OCI-LY7 (cell line): ENCODE data around the gene REEP5. TPM values are rescaled to one million over a fixed set of nuclear protein-coding genes. Genes with fewer than 3 reads are reported as not detected.

Experiments used
- BruUV-seq: library from RNA; stranded (reverse); fragments of 400-500 nt; replicated peaks from 2 replicates; lab custom pipeline; 2021; lab: Mats Ljungman, UMichigan
- CTCF ChIA-PET: fragments of 300-600 bp; sonication (Branson Sonifier 250); formaldehyde crosslinking; loops from one replicate; lab custom pipeline; 2022; ENCODE audit warnings: antibody characterized with exemption; ENCODE audit not compliant: unreplicated experiment; lab: Charles Lee
- POLR2A ChIA-PET: fragments of 300-600 bp; sonication (Branson Sonifier 250); formaldehyde crosslinking; loops from one replicate; lab custom pipeline; 2022; ENCODE audit warnings: antibody characterized with exemption; lab: Charles Lee
- DNase-seq: peaks from one replicate; pipeline ENCODE4 v3.0.0-alpha.2; 2015; ENCODE audit warnings: low spot score
- H2AFZ ChIP-seq: fragments of 200-600 bp; sonication (generic), shearing (Covaris generic); 2 replicates; pipeline ENCODE4 v1.6.1; 2014; ENCODE audit warnings: mild to moderate bottlenecking, antibody characterized with exemption, low read length, moderate library complexity
- H3K27ac ChIP-seq: fragments of 200-600 bp; sonication (generic); 2 replicates; pipeline ENCODE4 v1.5.1; 2014; ENCODE audit warnings: mixed run types, low read depth, mild to moderate bottlenecking, moderate library complexity, low read length, inconsistent platforms; ENCODE audit not compliant: poor library complexity, severe bottlenecking
- H3K36me3 ChIP-seq: fragments of 200-600 bp; sonication (generic); 2 replicates; pipeline ENCODE4 v1.6.1; 2014; ENCODE audit warnings: mild to moderate bottlenecking, antibody characterized with exemption, low read length, moderate library complexity, mixed read lengths; ENCODE audit not compliant: insufficient read depth
- H3K4me1 ChIP-seq: fragments of 200-600 bp; sonication (generic); 2 replicates; pipeline ENCODE4 v1.5.1; 2014; ENCODE audit warnings: mild to moderate bottlenecking, low read length; ENCODE audit not compliant: insufficient read depth, poor library complexity, severe bottlenecking
- H3K4me2 ChIP-seq: fragments of 200-600 bp; sonication (generic); 2 replicates; pipeline ENCODE4 v1.6.1; 2014; ENCODE audit warnings: mild to moderate bottlenecking, low read length
- H3K4me3 ChIP-seq: fragments of 200-600 bp; sonication (generic); 2 replicates; pipeline ENCODE4 v1.5.1; 2014; ENCODE audit warnings: mild to moderate bottlenecking, low read depth, low read length; ENCODE audit not compliant: poor library complexity, severe bottlenecking
- H3K79me2 ChIP-seq: fragments of 200-600 bp; sonication (generic); 2 replicates; pipeline ENCODE4 v1.6.1; 2016; ENCODE audit warnings: low read depth, mild to moderate bottlenecking, low read length, moderate library complexity, mixed read lengths; ENCODE audit not compliant: insufficient read depth
- H3K9me2 ChIP-seq: fragments of 200-600 bp; sonication (generic); 2 replicates; pipeline ENCODE4 v1.6.1; 2016; ENCODE audit warnings: mild to moderate bottlenecking, low read length, mixed read lengths; ENCODE audit not compliant: insufficient read depth
- H3K9me3 ChIP-seq: fragments of 200-600 bp; sonication (generic); 2 replicates; pipeline ENCODE4 v1.6.1; 2014; ENCODE audit warnings: mild to moderate bottlenecking, mixed run types, low read length, mixed read lengths
- H4K20me1 ChIP-seq: fragments of 200-600 bp; sonication (generic); 2 replicates; pipeline ENCODE4 v1.6.1; 2014; ENCODE audit warnings: mild to moderate bottlenecking, antibody characterized with exemption, low read length, moderate library complexity, mixed read lengths; ENCODE audit not compliant: insufficient read depth
- EZH2phosphoT487 ChIP-seq: fragments of 200-600 bp; sonication (generic); IDR thresholded peaks from 2 replicates; pipeline ENCODE4 v1.6.1; 2018; ENCODE audit warnings: low read depth, borderline replicate concordance, mild to moderate bottlenecking, mixed run types, antibody characterized with exemption, low read length, moderate library complexity, mixed read lengths
- intact Hi-C: fragments of 100-400 bp; cut with micrococcal nuclease; formaldehyde crosslinking; loops from one replicate; pipeline ENCODE4 v1.10.0; 2022; ENCODE audit not compliant: unreplicated experiment
- total RNA-seq, 2 experiments: library from RNA; depleted of rRNA in 1 of 2; stranded (reverse); fragments of >200 nt in 1 of 2; shearing (Covaris generic) in 1 of 2; gene quantifications; 2 replicates each; pipeline ENCODE4 v1.2.3, GENCODE V29; 2014 to 2022
- TF ChIP-seq, protein P1 (sequence below): fragments of 200-600 bp; sonication (generic); conservative IDR thresholded peaks from 2 replicates; pipeline ENCODE4 v1.5.1; 2014; ENCODE audit warnings: mild to moderate bottlenecking, antibody characterized with exemption, low read length, moderate library complexity, mixed read lengths

The REEP5 gene
- total RNA-seq, 2 experiments from 2014 or later: 25.5 to 32.0 TPM

GRCh38 chr5:112863549-112863948 lies 58.5 kb downstream of the REEP5 start:
- intact Hi-C loops: loop anchor here (5.0 to 10.0 kb wide), 3 partner anchors 44 to 699 kb away; no protein-coding TSS in a partner anchor
- CTCF ChIA-PET: no interaction called here
- Histone ChIP-seq H4K20me1 (peaks cover 12% of the 10 kb centered on the region; the same call in 1 of the 2 replicates), H3K27ac (no peak overlapping the region), H2AFZ (no peak overlapping the region), H3K9me2 (no peaks in the 10 kb centered on the region), H3K9me3 (no peaks in the 10 kb centered on the region), H3K4me2 (peak overlapping the region; percentile 76), H3K79me2 (peaks cover 35% of the 10 kb centered on the region), H3K36me3 (peaks cover 61% of the 10 kb centered on the region), H3K4me1 (peaks cover 30% of the 10 kb centered on the region), H3K4me3 (peak overlapping the region; percentile 76)
- DNase-seq: no peak
- POLR2A ChIA-PET: interaction anchor here (0.5 kb wide), 1 partner anchor 63 kb away, joined by 5 read pairs; no protein-coding TSS in a partner anchor
- no TSS peak for BruUV-seq
- no peak for TF ChIP-seq EZH2phosphoT487
- TF ChIP-seq, protein P1, sequence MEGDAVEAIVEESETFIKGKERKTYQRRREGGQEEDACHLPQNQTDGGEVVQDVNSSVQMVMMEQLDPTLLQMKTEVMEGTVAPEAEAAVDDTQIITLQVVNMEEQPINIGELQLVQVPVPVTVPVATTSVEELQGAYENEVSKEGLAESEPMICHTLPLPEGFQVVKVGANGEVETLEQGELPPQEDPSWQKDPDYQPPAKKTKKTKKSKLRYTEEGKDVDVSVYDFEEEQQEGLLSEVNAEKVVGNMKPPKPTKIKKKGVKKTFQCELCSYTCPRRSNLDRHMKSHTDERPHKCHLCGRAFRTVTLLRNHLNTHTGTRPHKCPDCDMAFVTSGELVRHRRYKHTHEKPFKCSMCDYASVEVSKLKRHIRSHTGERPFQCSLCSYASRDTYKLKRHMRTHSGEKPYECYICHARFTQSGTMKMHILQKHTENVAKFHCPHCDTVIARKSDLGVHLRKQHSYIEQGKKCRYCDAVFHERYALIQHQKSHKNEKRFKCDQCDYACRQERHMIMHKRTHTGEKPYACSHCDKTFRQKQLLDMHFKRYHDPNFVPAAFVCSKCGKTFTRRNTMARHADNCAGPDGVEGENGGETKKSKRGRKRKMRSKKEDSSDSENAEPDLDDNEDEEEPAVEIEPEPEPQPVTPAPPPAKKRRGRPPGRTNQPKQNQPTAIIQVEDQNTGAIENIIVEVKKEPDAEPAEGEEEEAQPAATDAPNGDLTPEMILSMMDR: no peak

GRCh38 chr5:112862085-112862484 lies 59.9 kb downstream of the REEP5 start:
- DNase-seq: no peak
- Histone ChIP-seq H2AFZ (no peak overlapping the region), H3K9me3 (no peaks in the 10 kb centered on the region), H3K27ac (no peak overlapping the region), H3K79me2 (peaks cover 35% of the 10 kb centered on the region), H3K4me1 (peaks cover 30% of the 10 kb centered on the region), H3K4me2 (peak overlapping the region; percentile 76), H3K4me3 (peak overlapping the region; percentile 76), H4K20me1 (peaks cover 12% of the 10 kb centered on the region; the same call in 1 of the 2 replicates), H3K9me2 (no peaks in the 10 kb centered on the region), H3K36me3 (peaks cover 48% of the 10 kb centered on the region)
- TF ChIP-seq, protein P1: no peak
- no peak for TF ChIP-seq EZH2phosphoT487
- POLR2A ChIA-PET: interaction anchor here (0.5 to 2.0 kb wide), 3 partner anchors 23 to 117 kb away, joined by 3 to 9 read pairs (median 6); no protein-coding TSS in a partner anchor
- intact Hi-C loops: loop anchor here (5.0 to 10.0 kb wide), 3 partner anchors 45 to 697 kb away; no protein-coding TSS in a partner anchor
- BruUV-seq: no TSS peak
- CTCF ChIA-PET: interaction anchor here (1.4 kb wide), 1 partner anchor 61 kb away, joined by 3 read pairs; no protein-coding TSS in a partner anchor

DNA sequence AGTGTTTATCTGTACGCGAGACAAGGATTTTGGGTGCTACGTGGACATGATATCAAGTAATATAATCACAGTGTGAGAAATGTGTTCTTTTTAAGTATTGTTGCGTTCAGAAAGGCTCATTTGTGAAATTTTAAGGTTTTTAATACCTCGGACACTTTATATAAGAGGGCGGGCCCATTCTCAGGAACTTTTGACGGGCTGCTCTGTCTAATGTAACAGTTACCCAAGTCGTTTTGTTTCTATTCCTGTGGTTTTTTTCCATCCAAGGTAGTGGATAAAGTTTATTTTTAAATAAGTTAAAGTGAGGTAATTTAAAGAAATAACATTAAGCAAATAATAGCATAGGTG lies 60.4 kb downstream of the REEP5 start:
- no peaks in the 10 kb centered on the region for H3K9me2 ChIP-seq
- BruUV-seq: TSS peak; percentile 80
- no peak for TF ChIP-seq EZH2phosphoT487
- TF ChIP-seq, protein P1: no peak
- intact Hi-C loops: loop anchor here (2.0 to 10.0 kb wide), 5 partner anchors 46 to 697 kb away; partner anchors contain the start of genes DCP2 and REEP5
- H3K36me3 ChIP-seq: peaks cover 43% of the 10 kb centered on the region
- ChIA-PET POLR2A (interaction anchor here (0.5 to 2.0 kb wide), 8 partner anchors 9 to 118 kb away, joined by 3 to 13 read pairs (median 6); partner anchors contain the start of gene DCP2), CTCF (interaction anchor here (0.6 to 1.4 kb wide), 3 partner anchors 62 to 129 kb away, joined by 3 read pairs; no protein-coding TSS in a partner anchor)
- peaks cover 12% of the 10 kb centered on the region; the same call in 1 of the 2 replicates for H4K20me1 ChIP-seq
- no peaks in the 10 kb centered on the region for H3K9me3 ChIP-seq
- H3K4me3 ChIP-seq: peak overlapping the region; percentile 76
- peaks cover 30% of the 10 kb centered on the region for H3K4me1 ChIP-seq
- no peak for DNase-seq
- peaks cover 35% of the 10 kb centered on the region for H3K79me2 ChIP-seq
- peak overlapping the region; percentile 96 for H2AFZ ChIP-seq
- H3K27ac ChIP-seq: peak overlapping the region; percentile 36
- H3K4me2 ChIP-seq: peak overlapping the region; percentile 76
